OCI-LY3 (cell line): ENCODE measurements around the gene AMACR.

Experiments
- EZH2phosphoT487 ChIP-seq: fragments of 200-600 bp; shearing (Covaris generic); IDR thresholded peaks from 2 replicates; pipeline ENCODE4 v1.6.1; 2018; ENCODE audit warnings: antibody characterized with exemption, mixed run types, low read depth
- TF ChIP-seq, protein P1 (sequence below): fragments of 200-600, 300-600 bp; sonication (generic); IDR thresholded peaks from 2 replicates; pipeline ENCODE4 v1.5.1; 2014; ENCODE audit warnings: antibody characterized with exemption, low read length, low read depth

DNA sequence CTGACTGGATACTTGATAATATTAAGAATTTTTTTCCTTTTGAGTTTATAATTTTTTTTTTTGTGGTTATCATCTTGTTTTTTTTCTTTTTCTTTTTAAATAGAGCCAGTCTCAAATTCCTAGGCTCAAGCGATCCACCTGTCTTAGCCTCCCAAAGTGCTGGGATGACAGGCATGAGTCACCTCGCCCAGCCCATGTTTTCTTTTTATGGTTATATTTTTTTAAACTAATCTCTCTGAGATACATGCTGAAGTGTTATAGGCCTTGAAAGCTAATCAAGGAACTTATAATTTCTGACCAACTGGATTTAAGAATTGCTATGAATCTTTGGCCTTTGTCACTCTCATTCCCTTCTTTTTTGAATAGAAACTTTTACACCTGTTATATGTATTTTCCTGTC lies 6.8 kb upstream of the AMACR start:
- TF ChIP-seq, protein P1, sequence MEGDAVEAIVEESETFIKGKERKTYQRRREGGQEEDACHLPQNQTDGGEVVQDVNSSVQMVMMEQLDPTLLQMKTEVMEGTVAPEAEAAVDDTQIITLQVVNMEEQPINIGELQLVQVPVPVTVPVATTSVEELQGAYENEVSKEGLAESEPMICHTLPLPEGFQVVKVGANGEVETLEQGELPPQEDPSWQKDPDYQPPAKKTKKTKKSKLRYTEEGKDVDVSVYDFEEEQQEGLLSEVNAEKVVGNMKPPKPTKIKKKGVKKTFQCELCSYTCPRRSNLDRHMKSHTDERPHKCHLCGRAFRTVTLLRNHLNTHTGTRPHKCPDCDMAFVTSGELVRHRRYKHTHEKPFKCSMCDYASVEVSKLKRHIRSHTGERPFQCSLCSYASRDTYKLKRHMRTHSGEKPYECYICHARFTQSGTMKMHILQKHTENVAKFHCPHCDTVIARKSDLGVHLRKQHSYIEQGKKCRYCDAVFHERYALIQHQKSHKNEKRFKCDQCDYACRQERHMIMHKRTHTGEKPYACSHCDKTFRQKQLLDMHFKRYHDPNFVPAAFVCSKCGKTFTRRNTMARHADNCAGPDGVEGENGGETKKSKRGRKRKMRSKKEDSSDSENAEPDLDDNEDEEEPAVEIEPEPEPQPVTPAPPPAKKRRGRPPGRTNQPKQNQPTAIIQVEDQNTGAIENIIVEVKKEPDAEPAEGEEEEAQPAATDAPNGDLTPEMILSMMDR: no peak
- no peak for TF ChIP-seq EZH2phosphoT487
